GM23248 (cell line): Measurements from ENCODE around the gene LSM14B. TPM values are rescaled to one million over a fixed set of nuclear protein-coding genes. Genes with fewer than 3 reads are reported as not detected.

Experiments used
- DNase-seq: peaks from one replicate; pipeline ENCODE4 v3.0.0-alpha.2; 2015
- H2AFZ ChIP-seq: fragments of 200-600 bp; sonication (generic); 2 replicates; pipeline ENCODE4 v1.6.1; 2016; ENCODE audit warnings: antibody characterized with exemption
- H3F3A ChIP-seq: fragments of 200-600 bp; sonication (generic); 2 replicates; pipeline ENCODE4 v1.6.1; 2016; ENCODE audit warnings: mild to moderate bottlenecking, antibody characterized with exemption, mixed run types; ENCODE audit not compliant: insufficient read depth
- H3K27ac ChIP-seq: fragments of 200-600 bp; sonication (generic); 2 replicates; pipeline ENCODE4 v1.5.1; 2016; ENCODE audit warnings: mild to moderate bottlenecking
- H3K27me3 ChIP-seq: fragments of 200-600 bp; sonication (generic); replicated peaks from 2 replicates; pipeline ENCODE4 v1.6.1; 2016; ENCODE audit warnings: mild to moderate bottlenecking; ENCODE audit not compliant: insufficient read depth
- H3K36me3 ChIP-seq: fragments of 200-600 bp; sonication (generic); 2 replicates; pipeline ENCODE4 v1.6.1; 2016; ENCODE audit warnings: low read depth, mild to moderate bottlenecking
- H3K4me1 ChIP-seq: fragments of 200-600 bp; sonication (generic); 2 replicates; pipeline ENCODE4 v1.6.1; 2016; ENCODE audit warnings: mild to moderate bottlenecking; ENCODE audit not compliant: insufficient read depth
- H3K4me2 ChIP-seq: fragments of 200-600 bp; sonication (generic); one replicate; pipeline ENCODE4 v1.6.1; 2016; ENCODE audit warnings: mild to moderate bottlenecking; ENCODE audit not compliant: unreplicated experiment
- H3K4me3 ChIP-seq: fragments of 200-600 bp; sonication (generic); 2 replicates; pipeline ENCODE4 v1.5.1; 2016; ENCODE audit warnings: mild to moderate bottlenecking
- H3K79me2 ChIP-seq: fragments of 200-600 bp; sonication (generic); 2 replicates; pipeline ENCODE4 v1.6.1; 2016; ENCODE audit warnings: mild to moderate bottlenecking; ENCODE audit not compliant: insufficient read depth
- H3K9ac ChIP-seq: fragments of 200-600 bp; sonication (generic); 2 replicates; pipeline ENCODE4 v1.6.1; 2016; ENCODE audit warnings: mild to moderate bottlenecking
- H3K9me2 ChIP-seq: fragments of 200-600 bp; sonication (generic); 2 replicates; pipeline ENCODE4 v1.6.1; 2016; ENCODE audit warnings: mixed run types, mild to moderate bottlenecking, moderate library complexity; ENCODE audit not compliant: insufficient read depth
- H3K9me3 ChIP-seq: fragments of 200-600 bp; sonication (generic); one replicate; pipeline ENCODE4 v1.6.1; 2017; ENCODE audit warnings: low read depth
- H4K20me1 ChIP-seq: fragments of 200-600 bp; sonication (generic); 2 replicates; pipeline ENCODE4 v1.6.0; 2016; ENCODE audit not compliant: insufficient read depth
- EZH2 ChIP-seq: fragments of 200-600 bp; sonication (generic); IDR thresholded peaks from 2 replicates; pipeline ENCODE4 v1.6.1; 2018; ENCODE audit warnings: antibody characterized with exemption, mild to moderate bottlenecking; ENCODE audit not compliant: insufficient read depth, poor library complexity, severe bottlenecking
- EZH2phosphoT487 ChIP-seq: fragments of 200-600 bp; sonication (generic); IDR thresholded peaks from 2 replicates; pipeline ENCODE4 v1.6.1; 2018; ENCODE audit warnings: antibody characterized with exemption, moderate library complexity, mild to moderate bottlenecking, low read depth; ENCODE audit not compliant: insufficient read depth
- WGBS, 2 experiments: methylation state at CpG; one replicate each; pipeline ENCODE4 v1.1.6; 2015 to 2017; ENCODE audit warnings: low lambda C conversion rate in 2 of 2, low coverage in 1 of 2; ENCODE audit errors: missing lambda C conversion rate in 2 of 2; 5-methylcytosine and 5-hydroxymethylcytosine counted together
- in situ Hi-C: fragments of 300-500 bp; cut with MboI; formaldehyde crosslinking; loops from 2 replicates; pipeline ENCODE4 v1.15.0; 2020
- polyA plus RNA-seq: library from polyadenylated mRNA; unstranded; fragments of >200 nt; fragmentation: Nextera tagmentation; extraction: Ambion mirVana; gene quantifications from 2 replicates; pipeline ENCODE4 v1.2.1, GENCODE V29; 2016
- total RNA-seq: library from RNA; depleted of rRNA; stranded (reverse); fragments of >200 nt; shearing (Covaris generic); gene quantifications from 2 replicates; pipeline ENCODE4 v1.2.3, GENCODE V29; 2014

LSM14B gene
- total and polyA plus RNA-seq, 2 experiments from 2014 or later = 1.3 to 28.0 TPM

- 89 to 90% methylated on average over 10 of the region's 10 CpGs for WGBS, 2 experiments
- no peak for TF ChIP-seq EZH2phosphoT487
- TF ChIP-seq EZH2 = no peak
Measured at GRCh38 chr20:62138912-62139311, 16.6 kb downstream of the LSM14B start.

GRCh38 chr20:62139636-62140035, 17.4 kb downstream of the LSM14B start:
- H3K27ac ChIP-seq = no peak overlapping the region
- TF ChIP-seq EZH2phosphoT487 (no peak), EZH2 (no peak)
- H2AFZ ChIP-seq = no peak overlapping the region
- peaks cover 62% of the 10 kb centered on the region for H3F3A ChIP-seq
- H4K20me1 ChIP-seq = peaks cover 15% of the 10 kb centered on the region
- H3K36me3 ChIP-seq = peaks cover 57% of the 10 kb centered on the region
- H3K79me2 ChIP-seq = peaks cover 80% of the 10 kb centered on the region
- DNase-seq = no peak
- H3K9me3 ChIP-seq = no peaks in the 10 kb centered on the region
- H3K4me1 ChIP-seq = peaks cover 15% of the 10 kb centered on the region; the same call in 1 of the 2 replicates
- no peaks in the 10 kb centered on the region for H3K27me3 ChIP-seq
- H3K9me2 ChIP-seq = no peaks in the 10 kb centered on the region
- in situ Hi-C loops = loop anchor here (10.0 kb wide), 1 partner anchor 115 kb away; no protein-coding TSS in a partner anchor
- no peak overlapping the region for H3K4me3 ChIP-seq
- WGBS, 2 experiments = 66 to 72% methylated on average over 12 to 13 of the region's 13 CpGs
- H3K4me2 ChIP-seq = no peak overlapping the region
- 0 out of 2 replicates have a peak overlapping the region, but pooled peaks have one; percentile 94 for H3K9ac ChIP-seq

More at GRCh38 chr20:62138912-62139311, 16.6 kb downstream of the LSM14B start:
- Histone ChIP-seq H4K20me1 (peaks cover 15% of the 10 kb centered on the region), H3K9me3 (no peaks in the 10 kb centered on the region), H3K27ac (no peak overlapping the region), H3K36me3 (peaks cover 57% of the 10 kb centered on the region), H3K27me3 (no peaks in the 10 kb centered on the region), H2AFZ (no peak overlapping the region), H3K4me1 (peaks cover 15% of the 10 kb centered on the region; the same call in 1 of the 2 replicates), H3F3A (peaks cover 64% of the 10 kb centered on the region), H3K79me2 (peaks cover 74% of the 10 kb centered on the region), H3K9ac (no peak overlapping the region), H3K4me3 (no peak overlapping the region), H3K4me2 (no peak overlapping the region), H3K9me2 (no peaks in the 10 kb centered on the region)
- in situ Hi-C loops = loop anchor here (10.0 kb wide), 1 partner anchor 114 kb away; no protein-coding TSS in a partner anchor
- DNase-seq = no peak

- H3K36me3 ChIP-seq = peaks cover 44% of the 10 kb centered on the region
- TF ChIP-seq EZH2phosphoT487 (no peak), EZH2 (no peak)
- H3K27me3 ChIP-seq = no peaks in the 10 kb centered on the region
- H2AFZ ChIP-seq = no peak overlapping the region
- peak overlapping the region; percentile 79 for H3K27ac ChIP-seq
- peaks cover 83% of the 10 kb centered on the region for H3K79me2 ChIP-seq
- DNase-seq = no peak
- peak overlapping the region; percentile 94 for H3K9ac ChIP-seq
- WGBS, 2 experiments = 81 to 85% methylated on average over 7 of the region's 7 CpGs
- H3K9me3 ChIP-seq = no peaks in the 10 kb centered on the region
- peak overlapping the region; percentile 76 for H3K4me3 ChIP-seq
- in situ Hi-C loops = no loop called here
- peaks cover 52% of the 10 kb centered on the region for H3F3A ChIP-seq
- H3K9me2 ChIP-seq = no peaks in the 10 kb centered on the region
- peaks cover 15% of the 10 kb centered on the region for H4K20me1 ChIP-seq
- H3K4me1 ChIP-seq = peaks cover 24% of the 10 kb centered on the region
- peak overlapping the region; percentile 87 for H3K4me2 ChIP-seq
Measured at GRCh38 chr20:62141043-62141396, 18.7 kb downstream of the LSM14B start.

- H3K4me1 ChIP-seq = peaks cover 24% of the 10 kb centered on the region
- 18% methylated on average over 14 of the region's 14 CpGs for WGBS, 2 experiments
- H3K27ac ChIP-seq = peak overlapping the region; percentile 79
- peaks cover 46% of the 10 kb centered on the region for H3F3A ChIP-seq
- peak overlapping the region; percentile 94 for H3K9ac ChIP-seq
- TF ChIP-seq EZH2 (no peak), EZH2phosphoT487 (no peak)
- peaks cover 38% of the 10 kb centered on the region for H3K36me3 ChIP-seq
- H4K20me1 ChIP-seq = peaks cover 15% of the 10 kb centered on the region
- in situ Hi-C loops = no loop called here
- DNase-seq = peak; percentile 71
- no peaks in the 10 kb centered on the region for H3K9me2 ChIP-seq
- peak overlapping the region; percentile 76 for H3K4me3 ChIP-seq
- peaks cover 86% of the 10 kb centered on the region for H3K79me2 ChIP-seq
- no peaks in the 10 kb centered on the region for H3K9me3 ChIP-seq
- H3K27me3 ChIP-seq = no peaks in the 10 kb centered on the region
- H3K4me2 ChIP-seq = peak overlapping the region; percentile 87
- H2AFZ ChIP-seq = no peak overlapping the region
Measured at GRCh38 chr20:62141397-62142251, 19.3 kb downstream of the LSM14B start.
